DOHH2 (cell line): ENCODE data around the gene CACNB4.

Experiments used
- CTCF ChIP-seq: fragments of 200-600 bp; sonication (generic); IDR thresholded peaks from one replicate; pipeline ENCODE4 v1.5.1; 2014; ENCODE audit warnings: antibody characterized with exemption, mild to moderate bottlenecking, low read depth, low read length; ENCODE audit not compliant: poor library complexity, severe bottlenecking
- EZH2phosphoT487 ChIP-seq: fragments of 200-600 bp; sonication (generic); IDR thresholded peaks from 2 replicates; pipeline ENCODE4 v1.6.1; 2017; ENCODE audit warnings: borderline replicate concordance, mild to moderate bottlenecking, antibody characterized with exemption, low read length, moderate library complexity, mixed read lengths

DNA sequence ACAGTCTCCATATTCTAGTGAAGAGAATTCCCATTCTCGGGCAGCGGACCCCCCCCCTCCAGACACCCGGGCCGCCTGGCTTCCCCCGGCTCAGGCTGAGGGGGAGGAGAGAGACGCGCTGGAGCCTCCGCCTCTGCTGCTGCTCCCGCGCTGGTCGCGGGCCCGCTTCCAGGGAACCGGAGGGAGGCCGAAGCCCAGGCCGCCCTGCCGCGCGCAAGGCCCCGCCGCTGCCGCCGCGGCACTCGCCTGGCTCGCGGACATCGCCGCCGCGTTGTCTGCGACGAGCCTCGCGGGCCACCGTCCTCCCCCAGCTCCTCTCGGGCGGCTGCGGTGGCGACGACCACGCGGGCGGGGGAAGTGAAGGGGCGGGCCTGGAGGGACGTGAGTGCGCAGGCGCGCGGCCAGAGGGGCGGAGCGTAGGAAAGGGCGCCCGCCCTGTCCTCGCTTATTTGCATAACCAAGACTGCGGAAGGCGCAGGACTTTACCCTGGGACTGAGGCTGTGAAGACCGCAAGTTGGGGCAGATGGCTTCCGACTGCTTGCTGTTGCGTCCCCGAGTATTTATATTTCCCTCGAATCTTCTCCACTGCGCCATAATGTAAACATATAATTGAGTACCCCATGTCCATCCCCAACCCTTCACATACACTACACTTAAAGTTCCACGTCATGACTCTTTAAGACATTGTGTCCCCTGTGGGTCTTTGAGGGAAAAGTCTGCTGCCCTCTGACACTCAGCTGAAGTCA lies 270.5 kb downstream of the CACNB4 start, which contains the start of gene ARL5A:
- TF ChIP-seq CTCF (no peak), EZH2phosphoT487 (no peak)
